GM10248 (cell line): ENCODE results near the gene CCR2.
"Not testable (repeated sequence)": the region's sequence is repeated elsewhere in the genome, so short reads cannot be mapped to it uniquely, and the experiment has no call there.

Experiments used
- CTCF ChIA-PET: fragments of 300-600 bp; sonication (Branson Sonifier 250); formaldehyde crosslinking; extraction: SDS; loops from one replicate; lab custom pipeline; 2021; ENCODE audit warnings: antibody characterized with exemption; lab: Yijun Ruan, JAX
- POLR2A ChIA-PET: fragments of 350-650 bp; sonication (Branson Sonifier 250); formaldehyde crosslinking; extraction: SDS; loops from one replicate; lab custom pipeline; 2020; ENCODE audit warnings: antibody characterized with exemption; lab: Yijun Ruan, JAX
- DNase-seq: peaks from one replicate; pipeline ENCODE4 v3.0.0; 2012; ENCODE audit errors: extremely low spot score
- CTCF ChIP-seq: IDR thresholded peaks from 2 replicates; pipeline ENCODE4 v1.5.1; 2012; ENCODE audit warnings: mild to moderate bottlenecking, low read depth; ENCODE audit errors: extremely low read depth, missing control alignments, control extremely low read depth

Gene CCR2

GRCh38 chr3:46380471-46381221 lies 26.7 kb downstream of the CCR2 start:
- TF ChIP-seq CTCF = no peak
- ChIA-PET POLR2A (no interaction called here), CTCF (no interaction called here)
- no peak for DNase-seq

DNA sequence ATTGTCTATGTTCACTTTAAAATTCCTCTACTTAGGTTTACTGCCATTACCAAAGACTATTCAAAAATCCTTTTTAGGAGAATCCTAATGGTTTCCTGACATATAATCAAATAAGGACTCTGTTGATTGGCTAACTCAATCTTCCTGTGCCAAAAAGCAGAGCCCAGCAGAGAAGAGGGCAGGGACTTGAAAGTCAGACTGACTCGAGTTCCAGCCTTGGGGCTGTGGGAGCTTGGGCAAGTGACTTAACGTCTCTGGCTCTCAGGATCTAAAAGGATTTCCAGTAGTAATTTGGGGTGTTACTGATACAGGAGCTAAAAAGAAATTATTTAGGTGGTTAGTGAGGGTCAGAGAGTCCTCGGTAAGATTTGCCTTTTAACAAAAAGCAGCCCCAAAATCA lies 27.7 kb downstream of the CCR2 start:
- ChIA-PET CTCF (interaction anchor here (1.0 to 4.3 kb wide), 2 partner anchors 10 to 297 kb away, joined by 3 to 24 read pairs; partner anchors contain the start of gene CCR5), POLR2A (no interaction called here)
- no peak for TF ChIP-seq CTCF
- no peak for DNase-seq

- TF ChIP-seq CTCF = no peak
- CTCF ChIA-PET = interaction anchor here (1.2 to 4.3 kb wide), 8 partner anchors 9 to 445 kb away, joined by 3 to 24 read pairs (median 6); partner anchors contain the start of gene CCR5
- POLR2A ChIA-PET = no interaction called here
- DNase-seq = no peak
Observed at GRCh38 chr3:46383211-46383950, 29.5 kb downstream of the CCR2 start.

DNA sequence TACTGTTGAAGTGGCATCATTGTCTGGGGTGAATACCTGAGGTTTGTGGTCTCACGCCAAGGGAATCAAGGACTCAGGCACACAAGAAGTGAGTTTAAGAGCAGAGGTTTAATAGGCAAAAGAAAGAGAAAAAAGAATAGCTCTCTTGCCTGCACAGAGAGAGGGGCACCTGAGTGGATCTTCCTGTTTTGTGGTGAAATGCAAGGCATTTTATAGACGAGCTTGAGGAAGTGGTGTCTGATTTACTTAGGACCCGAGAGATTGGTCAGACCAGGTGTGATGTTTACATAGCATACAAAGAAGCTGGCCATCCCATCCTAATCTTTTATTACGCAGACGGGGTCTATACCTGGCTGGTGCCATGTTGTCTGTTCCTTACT lies 30.0 kb downstream of the CCR2 start:
- POLR2A ChIA-PET = no interaction called here
- TF ChIP-seq CTCF = no peak
- CTCF ChIA-PET = interaction anchor here (1.2 to 4.3 kb wide), 9 partner anchors 9 to 445 kb away, joined by 3 to 24 read pairs (median 4); partner anchors contain the start of gene CCR5
- no peak for DNase-seq

DNA sequence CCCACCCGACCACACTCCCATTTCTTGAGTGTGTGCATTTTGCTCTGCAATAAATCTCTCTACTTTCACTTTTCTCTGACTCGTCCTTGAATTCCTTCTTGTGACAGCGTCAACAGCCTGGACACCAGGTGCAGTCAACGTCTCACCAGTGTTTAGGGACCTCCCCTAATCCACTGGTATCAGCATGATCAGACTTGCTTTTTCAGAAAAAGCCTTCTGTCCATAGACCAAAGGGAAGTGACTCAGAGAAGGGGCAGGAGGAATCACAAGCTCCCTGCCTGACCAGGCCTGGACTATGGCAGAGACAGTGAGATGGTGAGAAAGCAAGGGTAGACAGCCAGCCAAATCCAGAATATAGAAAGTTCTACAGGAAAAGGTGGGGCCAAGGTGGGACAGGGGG lies 32.3 kb downstream of the CCR2 start:
- CTCF ChIA-PET = no interaction called here
- POLR2A ChIA-PET = no interaction called here
- DNase-seq = no peak
- TF ChIP-seq CTCF = no peak

GRCh38 chr3:46388847-46389246 lies 34.9 kb downstream of the CCR2 start:
- CTCF ChIA-PET = interaction anchor here (2.3 kb wide), 1 partner anchor 11 kb away, joined by 10 read pairs; no protein-coding TSS in a partner anchor
- POLR2A ChIA-PET, DNase-seq: not testable (repeated sequence)
